Measurements from ENCODE around the gene CD53. TPM values are rescaled to one million over a fixed set of nuclear protein-coding genes. Genes with fewer than 3 reads are reported as not detected.

The CD53 gene
- polyA plus RNA-seq, 1 donor from 2014 or later: not detected

DNA sequence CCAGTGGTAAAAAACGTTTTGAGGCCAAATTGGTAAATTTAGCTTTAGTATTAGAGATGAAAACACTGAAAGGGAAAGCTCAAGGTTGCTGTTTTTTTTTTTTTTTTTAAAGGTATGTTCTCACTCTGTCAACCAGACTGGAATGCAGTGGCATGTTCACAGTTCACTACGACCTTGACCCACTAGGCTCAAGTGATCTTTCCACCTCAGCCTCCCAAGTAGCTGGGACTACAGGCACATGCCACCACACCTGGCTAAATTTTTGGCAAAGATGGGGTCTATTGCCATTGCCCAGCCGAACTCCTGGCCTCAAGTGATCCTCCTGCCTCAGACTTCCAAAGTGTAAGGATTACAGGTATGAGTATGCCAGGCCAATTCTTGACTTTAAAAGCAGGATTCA lies 71.9 kb downstream of the CD53 start:
- Histone ChIP-seq H3K27ac (ENCODE audit: low read length) (no peak overlapping the region), H3K79me2 (replicated peaks; ENCODE audit: insufficient read depth, low read length) (no peaks in the 10 kb centered on the region), H3K4me3 (ENCODE audit: low read length) (no peak overlapping the region), H4K20me1 (ENCODE audit: insufficient read depth) (no peaks in the 10 kb centered on the region), H3K9me2 (ENCODE audit: insufficient read depth, low read length) (no peaks in the 10 kb centered on the region), H2AFZ (ENCODE audit: low read depth, low read length) (no peak overlapping the region), H3K27me3 (ENCODE audit: insufficient read depth, low read depth, low read length) (no peaks in the 10 kb centered on the region), H3F3A (ENCODE audit: insufficient read depth, low read length, poor library complexity, severe bottlenecking) (no peaks in the 10 kb centered on the region), H3K9me3 (ENCODE audit: low read length) (no peaks in the 10 kb centered on the region), H3K4me2 (ENCODE audit: low read length) (no peak overlapping the region), H3K36me3 (ENCODE audit: insufficient read depth, low read length) (peaks cover 6% of the 10 kb centered on the region), H3K9ac (ENCODE audit: low read length) (no peak overlapping the region)
- TF ChIP-seq RAD21 (conservative IDR thresholded peaks at IDR 0.05) (no peak), EP300 (conservative IDR thresholded peaks at IDR 0.05; ENCODE audit: poor library complexity, severe bottlenecking) (no peak), REST (IDR thresholded peaks at IDR 0.05; ENCODE audit: borderline replicate concordance) (no peak), POLR2AphosphoS5 (IDR thresholded peaks at IDR 0.05) (no peak), MXI1 (conservative IDR thresholded peaks at IDR 0.05; ENCODE audit: poor library complexity, severe bottlenecking) (no peak), EZH2 (IDR thresholded peaks at IDR 0.05; ENCODE audit: borderline replicate concordance, insufficient read depth, low read length, poor library complexity, severe bottlenecking) (no peak)

DNA sequence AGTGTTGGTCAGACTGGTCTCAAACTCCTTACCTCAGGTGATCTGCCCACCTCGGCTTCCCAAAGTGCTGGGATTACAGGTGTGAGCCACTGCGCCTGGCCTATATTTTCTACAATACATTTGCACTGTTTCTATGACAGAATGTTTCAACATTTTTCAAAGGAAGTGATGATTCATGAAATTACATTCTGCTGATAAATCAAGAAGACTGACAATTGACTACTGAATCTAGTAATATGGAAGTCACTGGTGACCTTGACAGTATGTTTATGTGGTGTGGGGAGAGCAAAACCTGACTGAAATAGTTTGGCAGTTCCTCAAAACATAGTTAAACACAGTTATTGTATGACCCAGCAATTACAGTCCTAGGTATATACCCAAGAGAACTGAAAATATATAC lies 72.7 kb downstream of the CD53 start:
- H3F3A ChIP-seq (ENCODE audit: insufficient read depth, low read length, poor library complexity, severe bottlenecking): no peaks in the 10 kb centered on the region
- no peaks in the 10 kb centered on the region for H3K9me2 ChIP-seq (ENCODE audit: insufficient read depth, low read length)
- H3K79me2 ChIP-seq (replicated peaks; ENCODE audit: insufficient read depth, low read length): no peaks in the 10 kb centered on the region
- no peak overlapping the region for H3K4me2 ChIP-seq (ENCODE audit: low read length)
- no peak overlapping the region for H3K27ac ChIP-seq (ENCODE audit: low read length)
- H3K27me3 ChIP-seq (ENCODE audit: insufficient read depth, low read depth, low read length): no peaks in the 10 kb centered on the region
- H3K9ac ChIP-seq (ENCODE audit: low read length): no peak overlapping the region
- H2AFZ ChIP-seq (ENCODE audit: low read depth, low read length): no peak overlapping the region
- no peaks in the 10 kb centered on the region for H3K9me3 ChIP-seq (ENCODE audit: low read length)
- H3K36me3 ChIP-seq (ENCODE audit: insufficient read depth, low read length): peaks cover 6% of the 10 kb centered on the region
- H3K4me3 ChIP-seq (ENCODE audit: low read length): no peak overlapping the region
- no peaks in the 10 kb centered on the region for H4K20me1 ChIP-seq (ENCODE audit: insufficient read depth)
- TF ChIP-seq EZH2 (IDR thresholded peaks at IDR 0.05; ENCODE audit: borderline replicate concordance, insufficient read depth, low read length, poor library complexity, severe bottlenecking) (no peak), MXI1 (conservative IDR thresholded peaks at IDR 0.05; ENCODE audit: poor library complexity, severe bottlenecking) (no peak), CTCF (IDR thresholded peaks at IDR 0.05; ENCODE audit: poor library complexity, severe bottlenecking) (no peak), POLR2AphosphoS5 (IDR thresholded peaks at IDR 0.05) (no peak), RAD21 (conservative IDR thresholded peaks at IDR 0.05) (no peak), SMC3 (conservative IDR thresholded peaks at IDR 0.05; ENCODE audit: poor library complexity) (no peak), REST (IDR thresholded peaks at IDR 0.05; ENCODE audit: borderline replicate concordance) (no peak)

Measured in neural cell (in vitro differentiated cells).